Measurements from ENCODE around the gene CRIM1. TPM values are rescaled to one million over a fixed set of nuclear protein-coding genes. Genes with fewer than 3 reads are reported as not detected.

Gene CRIM1
- total RNA-seq, 1 donor from 2014 or later: 246 TPM

GRCh38 chr2:36596397-36596796 is 240.8 kb downstream of the CRIM1 start:
- peaks cover 8% of the 10 kb centered on the region for H3K36me3 Mint-ChIP-seq (ENCODE audit: low read depth, unreplicated experiment)
- no peak overlapping the region for H3K27ac Mint-ChIP-seq (ENCODE audit: unreplicated experiment)
- no peaks in the 10 kb centered on the region for H3K9me3 Mint-ChIP-seq (ENCODE audit: unreplicated experiment)
- peaks cover 8% of the 10 kb centered on the region for H3K27me3 Mint-ChIP-seq (ENCODE audit: unreplicated experiment)
- DNase-seq (ENCODE audit: low spot score): no peak
- TF ChIP-seq, protein P1, sequence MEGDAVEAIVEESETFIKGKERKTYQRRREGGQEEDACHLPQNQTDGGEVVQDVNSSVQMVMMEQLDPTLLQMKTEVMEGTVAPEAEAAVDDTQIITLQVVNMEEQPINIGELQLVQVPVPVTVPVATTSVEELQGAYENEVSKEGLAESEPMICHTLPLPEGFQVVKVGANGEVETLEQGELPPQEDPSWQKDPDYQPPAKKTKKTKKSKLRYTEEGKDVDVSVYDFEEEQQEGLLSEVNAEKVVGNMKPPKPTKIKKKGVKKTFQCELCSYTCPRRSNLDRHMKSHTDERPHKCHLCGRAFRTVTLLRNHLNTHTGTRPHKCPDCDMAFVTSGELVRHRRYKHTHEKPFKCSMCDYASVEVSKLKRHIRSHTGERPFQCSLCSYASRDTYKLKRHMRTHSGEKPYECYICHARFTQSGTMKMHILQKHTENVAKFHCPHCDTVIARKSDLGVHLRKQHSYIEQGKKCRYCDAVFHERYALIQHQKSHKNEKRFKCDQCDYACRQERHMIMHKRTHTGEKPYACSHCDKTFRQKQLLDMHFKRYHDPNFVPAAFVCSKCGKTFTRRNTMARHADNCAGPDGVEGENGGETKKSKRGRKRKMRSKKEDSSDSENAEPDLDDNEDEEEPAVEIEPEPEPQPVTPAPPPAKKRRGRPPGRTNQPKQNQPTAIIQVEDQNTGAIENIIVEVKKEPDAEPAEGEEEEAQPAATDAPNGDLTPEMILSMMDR (IDR thresholded peaks at IDR 0.05; ENCODE audit: unreplicated experiment): no peak
- H3K4me3 Mint-ChIP-seq (ENCODE audit: unreplicated experiment): peak overlapping the region; percentile 95
- peaks cover 28% of the 10 kb centered on the region for H3K4me1 Mint-ChIP-seq (ENCODE audit: unreplicated experiment)

- no peak for DNase-seq (ENCODE audit: low spot score)
- Mint-ChIP-seq H3K9me3 (ENCODE audit: unreplicated experiment) (no peaks in the 10 kb centered on the region), H3K27ac (ENCODE audit: unreplicated experiment) (peak overlapping the region; percentile 26), H3K27me3 (ENCODE audit: unreplicated experiment) (peaks cover 8% of the 10 kb centered on the region), H3K36me3 (ENCODE audit: low read depth, unreplicated experiment) (peaks cover 8% of the 10 kb centered on the region), H3K4me1 (ENCODE audit: unreplicated experiment) (peaks cover 28% of the 10 kb centered on the region), H3K4me3 (ENCODE audit: unreplicated experiment) (peak overlapping the region; percentile 95)
- TF ChIP-seq, protein P1 (IDR thresholded peaks at IDR 0.05; ENCODE audit: unreplicated experiment): no peak
These were observed 241.5 kb downstream of the CRIM1 start for GRCh38 chr2:36597003-36597531.

DNA sequence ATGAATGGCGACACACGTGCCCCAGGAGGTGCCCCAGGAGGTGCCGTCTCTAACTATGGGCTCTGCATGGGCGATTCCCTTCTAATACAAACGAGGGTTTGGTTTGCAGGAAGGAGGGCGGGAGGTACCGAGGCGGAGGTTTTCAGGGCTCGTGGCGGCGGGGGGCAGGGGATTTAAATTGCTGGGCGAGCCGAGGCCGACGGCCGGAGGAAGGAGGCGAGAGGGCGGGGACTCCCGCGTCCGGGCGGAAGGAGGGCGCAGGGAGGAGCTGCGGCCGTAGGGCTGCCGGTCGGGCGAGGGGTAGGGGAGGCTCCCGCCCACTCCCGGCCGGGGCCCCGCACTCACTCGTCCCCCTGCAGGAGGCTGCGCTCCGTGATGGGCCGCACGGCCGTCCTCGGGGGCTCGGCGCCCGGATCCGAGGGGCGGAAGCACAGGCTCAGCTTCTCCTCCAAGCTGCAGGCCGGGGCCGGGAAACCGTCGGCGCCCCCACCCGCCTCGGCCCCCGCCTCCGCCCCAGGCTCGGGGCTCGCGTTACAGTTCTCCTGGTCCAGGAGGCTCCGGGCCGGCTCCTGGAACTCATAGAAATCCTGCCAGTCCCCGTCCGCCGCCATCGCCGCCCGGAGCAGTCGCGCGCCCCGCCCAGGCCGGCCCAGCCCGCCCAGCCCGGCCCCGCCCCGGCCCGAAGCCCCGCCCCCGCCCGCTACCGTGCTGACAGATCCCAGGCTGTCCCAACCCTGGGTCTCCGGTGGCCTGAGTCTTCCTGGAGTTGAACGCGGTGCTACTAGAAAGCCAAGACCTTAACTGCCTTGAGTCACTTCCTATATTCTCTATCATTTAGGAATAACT is 242.2 kb downstream of the CRIM1 start, which contains the start of gene FEZ2:
Gene FEZ2 (minus strand): TSS at position 637 of the 846 bp plus-strand sequence. CDS start 26 bp downstream, at position 611.
- H3K4me1 Mint-ChIP-seq (ENCODE audit: unreplicated experiment): peaks cover 28% of the 10 kb centered on the region
- peaks cover 8% of the 10 kb centered on the region for H3K27me3 Mint-ChIP-seq (ENCODE audit: unreplicated experiment)
- TF ChIP-seq, protein P1 (IDR thresholded peaks at IDR 0.05; ENCODE audit: unreplicated experiment): no peak
- H3K27ac Mint-ChIP-seq (ENCODE audit: unreplicated experiment): peak within 1 kb of the TSS; percentile 55
- peak within 1 kb of the TSS; percentile 95 for H3K4me3 Mint-ChIP-seq (ENCODE audit: unreplicated experiment)
- peak; percentile 78 for DNase-seq (ENCODE audit: low spot score)
- peaks cover 8% of the 10 kb centered on the region for H3K36me3 Mint-ChIP-seq (ENCODE audit: low read depth, unreplicated experiment)
- no peaks in the 10 kb centered on the region for H3K9me3 Mint-ChIP-seq (ENCODE audit: unreplicated experiment)

Other genes with a start within 250 kb of the CRIM1 start
- gene FEZ2, start 242.4 kb downstream of the CRIM1 start, total RNA-seq (ENCODE audit: unreplicated experiment): 40.8 TPM